ENCODE data around the gene TMEM208. TPM values are rescaled to one million over a fixed set of nuclear protein-coding genes. Genes with fewer than 3 reads are reported as not detected.

Gene TMEM208
- total RNA-seq, 1 donor from 2014 or later = 47.5 TPM

- peak within 1 kb of the TSS; percentile 78 for H3K9ac ChIP-seq (ENCODE audit: low read length)
- H3K36me3 ChIP-seq (ENCODE audit: insufficient read depth, low read length) = no peaks in the 10 kb centered on the region
- H3K4me2 ChIP-seq (ENCODE audit: low read length) = peak within 1 kb of the TSS; percentile 95
- peak within 1 kb of the TSS; percentile 89 for H3K4me3 Mint-ChIP-seq (ENCODE audit: unreplicated experiment)
- H3K4me1 Mint-ChIP-seq (ENCODE audit: low read depth, unreplicated experiment) = peaks cover 27% of the 10 kb centered on the region
- no peak for FAIRE-seq
- peak within 1 kb of the TSS; percentile 63 for H3K4me3 ChIP-seq (ENCODE audit: insufficient read depth, low read depth, low read length)
- H3K9me3 Mint-ChIP-seq (ENCODE audit: unreplicated experiment) = no peaks in the 10 kb centered on the region
- H2AFZ ChIP-seq (ENCODE audit: low read depth, low read length) = peak within 1 kb of the TSS; percentile 77
- H3K27me3 Mint-ChIP-seq (ENCODE audit: low read depth, unreplicated experiment) = peaks cover 16% of the 10 kb centered on the region
- no peaks in the 10 kb centered on the region for H3K9me3 ChIP-seq (ENCODE audit: insufficient read depth, low read depth, low read length)
- no peaks in the 10 kb centered on the region for H3K36me3 Mint-ChIP-seq (ENCODE audit: low read depth, unreplicated experiment)
- peaks cover 25% of the 10 kb centered on the region for H3K79me2 ChIP-seq (ENCODE audit: insufficient read depth, low read length)
- peak within 1 kb of the TSS; percentile 64 for H3K27ac Mint-ChIP-seq (ENCODE audit: unreplicated experiment)
- no peak for DNase-seq (ENCODE audit: low read depth)
- H4K20me1 ChIP-seq (ENCODE audit: insufficient read depth, low read length) = no peaks in the 10 kb centered on the region
- no peak for TF ChIP-seq EZH2 (IDR thresholded peaks at IDR 0.05; ENCODE audit: insufficient read depth, low read length)
- TF ChIP-seq, protein P1, sequence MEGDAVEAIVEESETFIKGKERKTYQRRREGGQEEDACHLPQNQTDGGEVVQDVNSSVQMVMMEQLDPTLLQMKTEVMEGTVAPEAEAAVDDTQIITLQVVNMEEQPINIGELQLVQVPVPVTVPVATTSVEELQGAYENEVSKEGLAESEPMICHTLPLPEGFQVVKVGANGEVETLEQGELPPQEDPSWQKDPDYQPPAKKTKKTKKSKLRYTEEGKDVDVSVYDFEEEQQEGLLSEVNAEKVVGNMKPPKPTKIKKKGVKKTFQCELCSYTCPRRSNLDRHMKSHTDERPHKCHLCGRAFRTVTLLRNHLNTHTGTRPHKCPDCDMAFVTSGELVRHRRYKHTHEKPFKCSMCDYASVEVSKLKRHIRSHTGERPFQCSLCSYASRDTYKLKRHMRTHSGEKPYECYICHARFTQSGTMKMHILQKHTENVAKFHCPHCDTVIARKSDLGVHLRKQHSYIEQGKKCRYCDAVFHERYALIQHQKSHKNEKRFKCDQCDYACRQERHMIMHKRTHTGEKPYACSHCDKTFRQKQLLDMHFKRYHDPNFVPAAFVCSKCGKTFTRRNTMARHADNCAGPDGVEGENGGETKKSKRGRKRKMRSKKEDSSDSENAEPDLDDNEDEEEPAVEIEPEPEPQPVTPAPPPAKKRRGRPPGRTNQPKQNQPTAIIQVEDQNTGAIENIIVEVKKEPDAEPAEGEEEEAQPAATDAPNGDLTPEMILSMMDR (IDR thresholded peaks at IDR 0.05; ENCODE audit: insufficient read depth, low read depth, low read length) = no peak
- H3K27ac ChIP-seq (ENCODE audit: low read depth, low read length) = peak within 1 kb of the TSS; percentile 20
- peaks cover 45% of the 10 kb centered on the region for H3K4me1 ChIP-seq (ENCODE audit: insufficient read depth, low read length)
- no peaks in the 10 kb centered on the region for H3K27me3 ChIP-seq (ENCODE audit: insufficient read depth, low read length)
These were observed 21.7 kb downstream of the TMEM208 start, which contains the start of gene SLC9A5 for GRCh38 chr16:67248401-67249177. Gene SLC9A5, plus strand, starts transcription at chr16:67248979. Its CDS starts 36 bp downstream, at chr16:67249015.

DNA sequence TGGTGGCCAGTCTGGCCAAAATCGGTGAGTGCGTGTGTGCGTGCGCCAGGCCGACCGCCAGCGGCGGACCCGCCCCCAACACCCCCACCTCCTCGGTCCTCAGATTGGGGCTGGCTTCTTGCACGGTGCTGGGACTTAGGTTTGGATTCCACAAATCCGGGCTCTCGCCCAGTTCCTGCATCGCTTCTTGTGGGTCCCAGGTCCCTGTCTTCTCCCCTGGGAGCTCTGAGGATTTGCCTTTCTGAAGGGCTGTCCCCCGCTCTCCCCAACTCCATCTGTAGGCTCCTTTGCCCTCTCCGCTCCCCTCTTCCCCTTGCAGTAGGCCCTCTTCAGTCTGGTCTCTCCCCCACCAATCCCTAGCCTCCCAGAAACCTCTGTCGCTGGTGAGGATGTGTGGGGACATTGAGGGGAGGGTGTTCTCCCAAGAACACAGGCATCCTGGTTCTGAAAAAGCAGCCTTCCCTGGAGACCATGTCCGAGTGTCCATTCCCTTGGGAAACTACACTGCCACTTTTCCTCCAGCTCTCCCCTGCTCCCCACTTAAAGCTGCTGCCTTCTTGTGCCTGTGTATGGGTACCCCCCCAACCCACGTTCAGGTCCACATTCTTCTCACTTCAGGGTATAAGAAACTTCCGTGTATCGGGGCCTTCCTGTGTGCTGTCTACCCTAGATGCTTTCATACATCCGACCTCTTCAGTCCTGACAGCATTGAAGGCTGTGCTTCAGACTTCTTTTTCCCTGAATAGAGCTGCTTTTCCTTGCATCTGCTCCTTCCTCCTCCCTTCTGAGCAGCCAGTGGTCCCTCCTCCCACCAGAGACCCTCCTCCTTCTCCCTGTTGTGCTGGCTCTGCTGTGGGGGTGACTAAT, 22.5 kb downstream of the TMEM208 start:
- DNase-seq (ENCODE audit: low read depth) = no peak
- Mint-ChIP-seq H3K27ac (ENCODE audit: unreplicated experiment) (peak overlapping the region; percentile 15), H3K36me3 (ENCODE audit: low read depth, unreplicated experiment) (no peaks in the 10 kb centered on the region)

More for the DNA sequence above, 22.5 kb downstream of the TMEM208 start:
- Histone ChIP-seq H3K27ac (ENCODE audit: low read depth, low read length) (no peak overlapping the region), H3K4me2 (ENCODE audit: low read length) (peak overlapping the region; percentile 95), H3K36me3 (ENCODE audit: insufficient read depth, low read length) (no peaks in the 10 kb centered on the region), H3K9me3 (ENCODE audit: insufficient read depth, low read depth, low read length) (no peaks in the 10 kb centered on the region), H3K79me2 (ENCODE audit: insufficient read depth, low read length) (peaks cover 17% of the 10 kb centered on the region), H3K4me1 (ENCODE audit: insufficient read depth, low read length) (peaks cover 38% of the 10 kb centered on the region), H3K27me3 (ENCODE audit: insufficient read depth, low read length) (no peaks in the 10 kb centered on the region), H4K20me1 (ENCODE audit: insufficient read depth, low read length) (no peaks in the 10 kb centered on the region), H3K4me3 (ENCODE audit: insufficient read depth, low read depth, low read length) (peak overlapping the region; percentile 63), H3K9ac (ENCODE audit: low read length) (peak overlapping the region; percentile 78), H2AFZ (ENCODE audit: low read depth, low read length) (peak overlapping the region; percentile 77)
- Mint-ChIP-seq H3K4me1 (ENCODE audit: low read depth, unreplicated experiment) (peaks cover 21% of the 10 kb centered on the region), H3K27me3 (ENCODE audit: low read depth, unreplicated experiment) (peaks cover 16% of the 10 kb centered on the region), H3K9me3 (ENCODE audit: unreplicated experiment) (no peaks in the 10 kb centered on the region), H3K4me3 (ENCODE audit: unreplicated experiment) (peak overlapping the region; percentile 70)
- TF ChIP-seq EZH2 (IDR thresholded peaks at IDR 0.05; ENCODE audit: insufficient read depth, low read length) = no peak
- TF ChIP-seq, protein P1 (IDR thresholded peaks at IDR 0.05; ENCODE audit: insufficient read depth, low read depth, low read length) = no peak
- no peak for FAIRE-seq
